Skeletal muscle cell (primary cell): ENCODE data around the gene LRRC36.

Source experiments
- DNase-seq: peaks from one replicate; pipeline ENCODE4 v3.0.0-alpha.2; 2010; ENCODE audit warnings: low read depth
- H3K4me3 ChIP-seq: 2 replicates; pipeline ENCODE4 v1.5.1; 2011; ENCODE audit warnings: low read depth, mild to moderate bottlenecking, control low read depth, low read length, moderate library complexity

The LRRC36 gene

GRCh38 chr16:67397036-67397801 lies 70.6 kb downstream of the LRRC36 start:
- no peak overlapping the region for H3K4me3 ChIP-seq
- DNase-seq: no peak

DNA sequence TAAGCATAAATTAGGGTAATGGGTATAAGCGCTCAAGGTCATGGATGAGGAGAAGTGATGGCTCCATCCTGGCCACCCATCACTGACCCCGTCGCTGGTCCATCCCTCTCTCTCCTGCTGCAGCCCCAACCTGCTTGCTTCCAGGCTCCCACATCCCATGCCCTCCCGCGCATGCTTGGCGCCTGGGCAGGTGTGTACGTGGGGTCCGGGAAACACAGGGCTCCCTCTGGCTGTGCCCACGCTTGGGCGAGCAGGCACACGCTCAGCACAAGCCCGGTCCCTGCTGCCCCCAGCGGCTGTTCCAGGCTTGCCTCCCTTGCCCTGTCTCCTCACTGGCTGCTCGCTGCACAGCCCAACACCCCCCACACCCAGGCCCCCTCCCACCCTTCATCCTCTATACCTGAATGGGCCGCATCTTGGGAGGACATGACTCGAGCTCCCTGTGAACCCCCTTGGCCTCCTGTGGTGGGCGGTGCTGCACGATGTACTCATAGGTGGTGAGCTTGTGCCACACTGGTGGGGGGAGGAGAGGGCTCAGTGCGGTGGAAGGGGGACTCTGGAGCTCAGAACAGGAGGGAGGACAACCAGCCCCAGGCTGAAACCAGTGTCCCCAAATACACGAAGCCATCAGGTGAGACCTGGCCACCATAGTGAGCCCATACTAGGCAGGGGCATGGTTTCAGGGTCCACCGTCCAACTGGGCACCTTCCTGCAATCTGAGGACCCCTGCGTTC lies 71.4 kb downstream of the LRRC36 start:
- no peak for DNase-seq
- no peak overlapping the region for H3K4me3 ChIP-seq

DNA sequence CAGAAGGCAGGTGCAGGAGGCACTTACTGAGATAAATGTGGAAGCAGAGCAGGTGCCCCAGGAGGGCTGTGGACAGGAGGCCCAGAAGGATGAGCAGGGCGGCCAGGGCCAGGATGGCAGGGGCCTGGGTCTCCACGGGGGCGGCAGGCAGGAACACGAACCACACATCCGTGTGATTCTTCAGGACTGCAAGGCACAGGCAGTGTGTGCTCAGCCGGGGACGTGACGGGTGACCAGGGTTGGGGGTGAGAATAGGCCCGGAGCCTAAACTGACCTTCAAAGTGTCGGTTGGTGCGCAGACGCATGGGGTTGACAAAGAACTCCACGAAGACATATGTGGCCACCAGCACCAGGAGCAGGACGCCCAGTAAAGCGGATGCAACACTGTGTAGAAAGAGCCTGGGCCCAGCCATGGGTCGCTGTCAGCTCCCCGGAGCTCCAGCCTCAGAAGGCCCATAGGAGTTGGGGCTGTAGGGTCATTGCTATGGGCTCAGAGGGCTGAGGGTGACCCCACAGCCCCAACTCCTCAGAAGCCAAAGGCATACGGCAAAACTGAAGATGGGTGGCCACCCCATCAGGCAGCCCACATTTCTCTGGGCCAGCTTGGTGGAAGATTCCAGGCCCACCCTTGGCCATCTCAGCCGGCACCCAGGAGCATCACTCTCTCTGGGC lies 72.1 kb downstream of the LRRC36 start:
- DNase-seq: no peak
- no peak overlapping the region for H3K4me3 ChIP-seq

DNA sequence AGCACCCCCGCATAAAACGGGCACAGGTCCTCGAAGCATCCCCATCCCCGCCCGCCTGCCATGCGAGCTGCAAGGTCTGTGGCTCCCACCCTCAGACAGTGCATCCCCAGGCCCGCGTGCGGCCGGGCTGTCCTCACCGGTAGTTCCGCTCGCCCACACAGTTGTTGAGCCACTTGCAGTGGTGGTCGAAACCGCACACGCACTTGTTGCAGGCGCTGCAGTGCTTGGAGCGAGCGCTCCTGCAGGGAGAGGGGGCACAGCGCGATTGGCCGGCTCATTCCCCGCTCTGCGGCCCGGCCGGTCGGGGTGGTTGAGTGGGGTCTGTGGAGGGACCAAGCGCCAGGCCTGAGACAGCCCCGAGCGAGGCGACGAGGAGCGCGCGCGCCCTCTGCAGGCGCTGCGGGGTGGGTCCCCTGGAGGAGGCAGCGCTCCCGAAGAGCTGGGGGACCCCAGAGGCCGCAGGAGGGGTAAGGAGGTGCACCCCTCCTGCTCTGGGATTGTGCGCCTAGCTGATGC lies 72.7 kb downstream of the LRRC36 start:
- DNase-seq: no peak
- no peak overlapping the region for H3K4me3 ChIP-seq

DNA sequence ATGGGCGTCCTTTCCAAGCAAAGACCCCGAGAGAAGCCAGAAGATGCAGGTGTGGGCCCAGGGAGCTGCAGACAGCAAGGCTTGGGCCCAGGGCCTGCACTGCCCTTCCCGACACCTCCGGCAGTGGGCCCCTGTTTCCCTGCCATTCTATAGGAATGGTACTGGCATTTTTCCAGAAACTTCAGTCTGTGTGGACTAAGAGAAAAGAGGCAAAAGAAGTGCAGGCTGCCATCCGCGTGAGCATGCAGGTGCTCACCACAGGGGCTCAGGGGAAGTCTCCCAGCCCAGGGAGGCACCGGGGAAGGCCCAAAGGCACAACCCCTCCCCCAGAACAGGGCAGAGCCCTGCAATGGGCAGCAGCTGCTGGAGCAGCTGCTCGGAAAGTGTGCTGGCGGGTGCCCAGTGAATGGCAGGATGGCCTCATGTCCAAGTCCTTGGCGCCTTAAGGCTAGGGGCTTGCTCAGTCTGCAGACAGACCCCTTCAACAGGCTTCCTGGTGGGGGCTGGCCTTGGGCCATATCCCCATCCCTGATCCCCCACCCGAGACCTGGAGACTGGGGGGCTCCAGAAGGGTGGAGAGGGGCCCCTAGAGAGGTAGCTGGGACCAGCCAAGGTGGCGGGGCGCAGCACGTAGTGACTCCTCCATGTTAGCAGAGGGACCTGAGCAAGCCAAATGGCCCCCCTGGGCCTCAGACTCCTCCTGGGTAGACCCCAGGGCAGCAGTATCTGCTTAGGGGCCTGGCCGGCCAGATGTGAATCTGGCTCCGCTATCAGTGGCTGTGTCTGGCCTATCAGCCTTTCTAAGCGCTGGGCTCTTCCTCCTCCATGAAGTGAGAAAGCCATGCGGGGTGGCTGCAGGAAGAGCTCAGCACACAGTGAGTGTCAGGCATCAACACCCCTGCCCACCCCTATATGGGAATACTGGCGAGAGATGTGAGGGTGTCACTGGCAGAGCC lies 73.4 kb downstream of the LRRC36 start:
- DNase-seq: no peak
- H3K4me3 ChIP-seq: no peak overlapping the region

- DNase-seq: no peak
- no peak overlapping the region for H3K4me3 ChIP-seq
Measured at GRCh38 chr16:67400901-67401300, 74.3 kb downstream of the LRRC36 start.

DNA sequence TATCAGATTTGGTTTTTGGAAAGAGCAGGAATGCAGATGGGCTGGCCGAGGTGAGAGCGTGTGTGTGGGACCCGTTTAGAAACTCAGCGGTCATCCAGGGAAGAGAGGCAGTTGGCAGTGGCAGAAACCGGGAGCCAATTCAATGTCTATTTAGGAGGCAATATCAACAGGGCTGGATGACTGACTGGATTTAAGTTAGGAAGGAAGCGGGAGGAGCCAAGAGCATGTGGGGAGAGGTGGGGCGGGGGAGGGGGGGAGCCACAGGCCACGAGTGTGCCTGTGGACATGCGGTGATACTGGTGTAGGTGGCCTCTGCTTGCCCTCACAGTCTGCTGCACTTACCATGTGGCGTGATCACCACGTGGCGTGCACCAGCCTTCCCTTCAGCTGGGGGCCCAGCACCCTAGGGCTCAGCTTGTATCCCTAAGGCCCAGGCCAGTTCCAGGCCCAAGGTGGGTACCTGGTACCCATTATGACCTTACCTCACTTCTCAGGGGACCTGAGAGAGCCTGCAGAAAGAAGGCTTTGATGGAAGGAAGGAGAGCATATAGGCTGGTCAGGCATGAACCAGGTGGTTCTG lies 77.5 kb downstream of the LRRC36 start:
- H3K4me3 ChIP-seq: no peak overlapping the region
- no peak for DNase-seq

DNA sequence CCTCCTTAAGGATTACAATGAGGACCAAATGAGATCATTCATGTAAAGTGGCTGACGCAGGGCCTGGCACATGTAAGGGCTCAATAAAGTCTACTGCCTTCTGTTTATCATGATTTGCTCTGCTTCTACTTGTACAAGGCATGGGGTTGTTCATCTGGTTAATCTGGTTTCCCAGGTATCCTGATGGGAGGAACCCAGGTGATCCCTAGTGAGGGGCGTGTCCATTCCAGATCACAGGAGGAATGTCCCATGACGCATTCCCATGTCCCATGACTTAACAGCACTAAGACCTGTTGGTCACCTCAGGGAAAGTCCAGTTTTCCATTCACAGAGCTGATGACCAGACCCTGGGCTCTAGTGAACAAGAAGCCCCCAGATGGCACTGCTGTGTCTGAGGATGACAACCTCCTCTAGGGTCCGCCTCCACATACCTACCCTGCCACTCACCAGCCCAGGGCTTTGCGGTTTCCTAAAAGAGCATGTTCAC lies 78.2 kb downstream of the LRRC36 start:
- H3K4me3 ChIP-seq: no peak overlapping the region
- no peak for DNase-seq

GRCh38 chr16:67405336-67405735 lies 78.7 kb downstream of the LRRC36 start:
- DNase-seq: no peak
- no peak overlapping the region for H3K4me3 ChIP-seq

GRCh38 chr16:67406111-67406971 lies 79.7 kb downstream of the LRRC36 start:
- H3K4me3 ChIP-seq: no peak overlapping the region
- DNase-seq: peak; percentile 71

GRCh38 chr16:67407176-67407787 lies 80.7 kb downstream of the LRRC36 start:
- H3K4me3 ChIP-seq: no peak overlapping the region
- DNase-seq: no peak

DNA sequence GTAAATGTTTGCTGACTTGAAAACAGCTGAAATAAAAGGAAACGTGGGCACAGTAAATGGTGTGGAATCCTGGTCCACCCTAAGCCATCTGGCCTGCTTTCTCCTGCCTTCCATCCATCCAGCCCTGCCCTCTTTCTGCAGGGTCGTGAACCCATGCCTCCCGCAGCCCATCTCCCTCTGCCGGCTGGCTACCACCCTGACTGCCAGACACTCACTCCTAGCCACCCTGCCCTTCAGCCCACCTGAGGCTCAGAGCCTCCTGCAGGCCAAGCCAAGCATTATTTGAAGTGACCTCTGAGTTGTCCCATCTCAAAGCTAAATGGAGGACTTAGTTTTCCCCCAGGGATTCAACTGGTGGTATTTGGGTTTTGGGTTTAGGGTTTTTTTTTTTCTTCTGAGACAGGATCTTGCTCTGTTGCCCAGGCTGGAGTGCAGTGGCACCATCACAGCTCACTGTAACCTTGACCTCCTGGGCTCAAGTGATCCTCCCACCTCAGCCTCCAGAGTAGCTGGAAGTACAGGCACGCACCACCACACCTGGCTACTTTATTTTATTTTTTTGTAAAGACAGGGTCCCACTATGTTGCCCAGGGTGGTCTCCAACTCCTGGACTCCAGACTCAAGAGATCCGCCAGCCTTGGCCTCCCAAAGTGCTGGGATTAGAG lies 81.3 kb downstream of the LRRC36 start:
- no peak for DNase-seq
- H3K4me3 ChIP-seq: no peak overlapping the region

DNA sequence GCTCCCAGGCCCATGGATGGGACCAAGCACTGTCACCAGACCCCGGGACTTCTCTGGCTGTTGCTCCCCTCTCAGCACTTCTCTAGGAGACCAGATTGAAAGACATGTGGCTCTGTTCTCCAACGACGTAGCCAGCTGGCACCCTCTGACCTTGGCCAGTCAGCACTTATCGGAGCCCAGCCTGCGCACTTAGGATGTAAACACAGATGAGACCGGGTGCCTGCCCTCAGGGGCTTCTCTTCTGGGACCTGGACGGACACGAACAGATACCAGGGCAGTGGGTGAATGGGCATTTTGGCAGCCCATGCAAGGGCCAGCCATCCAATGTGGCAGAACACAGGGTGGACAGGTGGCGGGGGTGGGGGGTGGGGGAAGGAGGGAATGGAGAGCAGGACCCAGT lies 83.0 kb downstream of the LRRC36 start:
- no peak for DNase-seq
- no peak overlapping the region for H3K4me3 ChIP-seq

DNA sequence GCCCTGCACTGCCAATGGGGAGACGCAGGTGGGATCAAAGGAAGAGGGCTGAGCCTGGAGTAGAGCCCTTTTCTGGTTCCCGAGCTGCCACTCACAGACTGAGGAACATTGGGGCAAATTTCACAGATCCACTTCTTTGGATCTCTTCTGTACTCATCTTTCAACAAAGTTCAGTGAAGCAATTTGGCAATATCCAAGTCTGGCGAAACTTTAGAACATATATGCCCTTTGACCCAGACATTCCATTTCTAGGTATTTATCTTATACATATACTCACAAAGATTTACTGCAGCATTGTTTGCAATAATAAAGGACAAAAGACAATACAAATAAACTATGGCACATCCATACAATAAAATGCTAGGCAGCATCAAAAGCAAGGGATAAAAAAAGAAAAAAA lies 84.7 kb downstream of the LRRC36 start:
- H3K4me3 ChIP-seq: no peak overlapping the region
- no peak for DNase-seq

DNA sequence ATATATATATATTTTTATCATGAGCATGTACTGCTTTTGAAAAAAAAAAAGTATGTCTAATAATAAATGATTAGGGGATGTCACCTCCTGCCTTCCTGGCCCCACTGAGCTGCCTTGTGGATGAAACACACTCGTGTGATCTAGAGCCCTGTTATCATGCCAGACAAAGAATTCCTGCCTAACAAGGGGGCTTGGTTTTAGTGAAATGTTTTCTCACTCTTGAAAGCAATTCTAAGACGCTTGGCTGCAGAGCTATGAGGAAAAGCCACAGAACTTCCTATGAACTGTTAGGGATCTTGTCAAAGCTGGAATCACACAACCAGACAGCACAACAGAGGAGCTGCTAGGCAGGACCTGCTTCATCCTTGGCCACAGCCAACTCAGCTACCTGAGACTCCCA lies 85.7 kb downstream of the LRRC36 start:
- DNase-seq: no peak

DNA sequence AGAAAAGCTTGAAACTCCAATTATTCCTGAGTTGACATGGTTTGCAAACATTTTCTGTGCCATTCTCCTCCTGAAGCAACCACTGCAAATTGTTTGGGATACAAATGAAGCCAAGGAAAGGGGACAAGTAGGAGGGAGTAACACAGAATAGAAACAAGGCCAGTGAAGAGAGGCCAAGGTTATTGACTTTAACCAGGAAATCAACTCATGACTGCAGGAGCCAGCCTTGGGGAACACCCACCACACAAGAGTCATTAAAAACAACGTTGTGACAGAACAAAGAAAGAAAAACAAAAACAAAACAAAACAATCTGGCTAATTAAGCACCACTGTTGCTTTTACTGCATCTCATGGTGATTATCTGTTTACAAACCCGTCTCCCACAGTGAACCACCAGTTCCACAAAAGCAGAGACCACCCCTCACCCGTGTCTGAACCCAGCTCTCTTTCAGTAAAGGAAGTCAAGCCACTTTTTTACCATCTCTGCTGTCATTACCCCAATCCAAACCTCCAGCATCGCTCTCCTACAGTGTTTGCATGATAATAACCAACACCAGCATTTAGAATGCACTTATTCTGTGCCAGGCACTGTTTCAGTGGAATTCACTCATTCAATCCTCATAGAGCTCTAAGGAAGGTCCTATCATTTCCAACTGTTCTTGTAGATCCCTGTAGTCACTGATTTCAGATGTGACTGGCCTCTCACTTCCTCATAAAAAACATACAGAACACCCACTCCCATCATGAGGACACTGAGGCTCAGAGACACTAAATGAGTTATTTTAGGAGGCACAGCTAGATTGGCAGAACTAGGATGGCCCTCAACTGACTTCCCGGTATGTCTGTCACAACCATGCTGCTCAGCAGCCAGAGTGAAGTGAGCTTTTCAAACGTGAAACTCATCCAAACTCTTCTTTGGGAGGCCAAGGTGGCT lies 87.6 kb downstream of the LRRC36 start:
- no peak overlapping the region for H3K4me3 ChIP-seq
- no peak for DNase-seq

More for the DNA sequence above, 85.7 kb downstream of the LRRC36 start:
- H3K4me3 ChIP-seq: no peak overlapping the region
